Panc1 (cell line): Measurements from ENCODE around the gene OLFML3. TPM values are rescaled to one million over a fixed set of nuclear protein-coding genes. Genes with fewer than 3 reads are reported as not detected.

Experiments
- ATAC-seq: fragments of 200-7000 bp; cut with Tn5 transposase; 2 replicates; pipeline ENCODE4 v1.9.1; 2020; ENCODE audit warnings: mild to moderate bottlenecking, moderate library complexity
- BruUV-seq: library from RNA; stranded (reverse); fragments of 400-500 nt; replicated peaks from 2 replicates; lab custom pipeline; 2021; lab: Mats Ljungman, UMichigan
- CTCF ChIA-PET: fragments of 300-600 bp; sonication (Branson Sonifier 250); formaldehyde crosslinking; loops from one replicate; lab custom pipeline; 2022; ENCODE audit warnings: antibody characterized with exemption; lab: Charles Lee
- POLR2A ChIA-PET: fragments of 300-600 bp; sonication (Branson Sonifier 250); formaldehyde crosslinking; loops from one replicate; lab custom pipeline; 2022; ENCODE audit warnings: antibody characterized with exemption; lab: Charles Lee
- DNase-seq: peaks from one replicate; pipeline ENCODE4 v3.0.0-alpha.2; 2010; ENCODE audit warnings: low read depth, low spot score
- H3K27ac ChIP-seq: 2 replicates; pipeline ENCODE4 v1.5.1; 2011; ENCODE audit warnings: mild to moderate bottlenecking, low read length, inconsistent platforms
- H3K27me3 ChIP-seq: fragments of 200-500 bp; sonication (Bioruptor generic); 2 replicates; pipeline ENCODE4 v1.6.0; 2014; ENCODE audit warnings: low read length, inconsistent platforms; ENCODE audit not compliant: control insufficient read depth, insufficient read depth
- H3K36me3 ChIP-seq: fragments of 200-500 bp; sonication (Bioruptor generic); 2 replicates; pipeline ENCODE4 v1.5.1; 2014; ENCODE audit warnings: inconsistent platforms, mild to moderate bottlenecking, low read length, moderate library complexity; ENCODE audit not compliant: control insufficient read depth, insufficient read depth
- H3K4me1 ChIP-seq: 2 replicates; pipeline ENCODE4 v1.5.1; 2011; ENCODE audit warnings: inconsistent platforms, mild to moderate bottlenecking, low read length, moderate library complexity; ENCODE audit not compliant: control insufficient read depth, insufficient read depth
- H3K4me3 ChIP-seq, 2 experiments: 2 replicates each; pipeline ENCODE4 v1.5.1; 2011 to 2012; ENCODE audit warnings: low read depth in 2 of 2, low read length in 2 of 2, mild to moderate bottlenecking in 2 of 2, inconsistent platforms in 1 of 2, moderate library complexity in 1 of 2
- H3K9me3 ChIP-seq: fragments of 200-500 bp; sonication (Bioruptor generic); 2 replicates; pipeline ENCODE4 v1.5.1; 2014; ENCODE audit warnings: low read depth, mild to moderate bottlenecking, inconsistent platforms, low read length, moderate library complexity; ENCODE audit not compliant: control insufficient read depth, insufficient read depth
- CTCF ChIP-seq: fragments of 450-650 bp; IDR thresholded peaks from 2 replicates; pipeline ENCODE4 v1.5.1; 2017; ENCODE audit warnings: mild to moderate bottlenecking
- POLR2AphosphoS5 ChIP-seq: IDR thresholded peaks from 2 replicates; pipeline ENCODE4 v1.6.1; 2012; ENCODE audit warnings: mild to moderate bottlenecking, low read depth, low read length, moderate library complexity
- REST ChIP-seq, 2 experiments: IDR thresholded peaks; 2 replicates each; pipeline ENCODE4 v1.6.1; 2011 to 2012; ENCODE audit warnings: low read depth in 2 of 2, control low read depth in 1 of 2, low read length in 1 of 2, mild to moderate bottlenecking in 1 of 2, moderate library complexity in 1 of 2; ENCODE audit not compliant: insufficient read depth in 1 of 2
- SIN3A ChIP-seq: IDR thresholded peaks from 2 replicates; pipeline ENCODE4 v1.6.1; 2012; ENCODE audit warnings: low read depth, mild to moderate bottlenecking, low read length, moderate library complexity, borderline replicate concordance; ENCODE audit not compliant: insufficient read depth
- TCF7L2 ChIP-seq: IDR thresholded peaks from 2 replicates; pipeline ENCODE4 v1.6.1; 2011; ENCODE audit warnings: mild to moderate bottlenecking, low read depth, low read length, inconsistent platforms
- in situ Hi-C: cut with HindIII; loops from 2 replicates; pipeline ENCODE4 v1.10.0; 2016; ENCODE audit warnings: low sequenced_read_pairs, low pct_unique_long_range_greater_than_20kb
- intact Hi-C: fragments of 100-400 bp; cut with micrococcal nuclease; formaldehyde crosslinking; loops from one replicate; pipeline ENCODE4 v1.10.0; 2022; ENCODE audit not compliant: unreplicated experiment
- total RNA-seq: library from RNA; stranded (reverse); gene quantifications from one replicate; pipeline ENCODE4 v1.2.1, GENCODE V29; 2021; ENCODE audit not compliant: unreplicated experiment

The OLFML3 gene
- total RNA-seq, 1 experiment from 2014 or later, result 0.15 TPM

GRCh38 chr1:113930499-113931161, 48.6 kb upstream of the OLFML3 start:
- no TSS peak for BruUV-seq
- Histone ChIP-seq H3K27me3 (no peaks in the 10 kb centered on the region), H3K4me1 (peaks cover 15% of the 10 kb centered on the region), H3K9me3 (no peaks in the 10 kb centered on the region), H3K27ac (peak overlapping the region; percentile 71), H3K36me3 (peaks cover 3% of the 10 kb centered on the region; the same call in 1 of the 2 replicates), H3K4me3 (peak overlapping the region; percentile 72 to 85)
- intact Hi-C loops (loop anchor here (2.0 kb wide), 1 partner anchor 26 kb away; the partner anchor contains the start of genes AP4B1 and DCLRE1B), in situ Hi-C loops (no loop called here)
- TF ChIP-seq CTCF (no peak), POLR2AphosphoS5 (no peak), REST (IDR thresholded peaks at IDR 0.05; ENCODE audit: insufficient read depth in 1 of 2, low read depth in 2 of 2, low read length in 1 of 2) (no peak), TCF7L2 (no peak), SIN3A (no peak)
- ChIA-PET CTCF (interaction anchor here (0.6 kb wide), 1 partner anchor 33 kb away, joined by 12 read pairs; no protein-coding TSS in a partner anchor), POLR2A (interaction anchor here (0.5 to 0.7 kb wide), 4 partner anchors 25 to 248 kb away, joined by 3 to 5 read pairs (median 4); partner anchors contain the start of gene PHTF1)
- DNase-seq (no peak), ATAC-seq (no peak; the same call in 1 of the 2 replicates)

GRCh38 chr1:113931451-113931851, 47.8 kb upstream of the OLFML3 start:
- H3K4me1 ChIP-seq, result peaks cover 15% of the 10 kb centered on the region
- BruUV-seq, result no TSS peak
- ChIA-PET POLR2A (interaction anchor here (0.5 to 0.7 kb wide), 2 partner anchors 173 to 513 kb away, joined by 4 to 11 read pairs; no protein-coding TSS in a partner anchor), CTCF (no interaction called here)
- in situ Hi-C loops (no loop called here), intact Hi-C loops (loop anchor here (2.0 kb wide), 1 partner anchor 27 kb away; the partner anchor contains the start of genes AP4B1 and DCLRE1B)
- H3K9me3 ChIP-seq, result no peaks in the 10 kb centered on the region
- ATAC-seq (no peak), DNase-seq (no peak)
- H3K36me3 ChIP-seq, result peaks cover 3% of the 10 kb centered on the region; the same call in 1 of the 2 replicates
- no peak overlapping the region for H3K27ac ChIP-seq
- H3K4me3 ChIP-seq, result peak overlapping the region in 1 of 2 experiments; percentile 85; a peak in 1 of 4 replicates
- no peaks in the 10 kb centered on the region for H3K27me3 ChIP-seq
- TF ChIP-seq CTCF (no peak), SIN3A (no peak), REST (IDR thresholded peaks at IDR 0.05; ENCODE audit: insufficient read depth in 1 of 2, low read depth in 2 of 2, low read length in 1 of 2) (no peak), POLR2AphosphoS5 (no peak), TCF7L2 (no peak)
